A673 (cell line): Measurements from ENCODE around the gene MYO1C. TPM values are rescaled to one million over a fixed set of nuclear protein-coding genes. Genes with fewer than 3 reads are reported as not detected.

Experiments
- BruUV-seq: library from RNA; stranded (reverse); fragments of 400-500 nt; replicated peaks from 2 replicates; lab custom pipeline; 2021; lab: Mats Ljungman, UMichigan
- CTCF ChIA-PET: fragments of 300-600 bp; sonication (Branson Sonifier 250); formaldehyde crosslinking; loops from one replicate; lab custom pipeline; 2022; ENCODE audit warnings: antibody characterized with exemption; lab: Charles Lee
- POLR2A ChIA-PET: fragments of 300-600 bp; sonication (Branson Sonifier 250); formaldehyde crosslinking; loops from one replicate; lab custom pipeline; 2022; ENCODE audit warnings: antibody characterized with exemption; ENCODE audit not compliant: low non-redundant PET; lab: Charles Lee
- DNase-seq: peaks from one replicate; pipeline ENCODE4 v3.0.0-alpha.2; 2015; ENCODE audit warnings: low spot score
- H3K27ac ChIP-seq: fragments of 200-600 bp; sonication (generic); 2 replicates; pipeline ENCODE4 v1.5.1; 2016; ENCODE audit warnings: mixed run types, low read depth, mild to moderate bottlenecking, mixed read lengths, antibody characterized with exemption, low read length; ENCODE audit not compliant: poor library complexity, severe bottlenecking
- H3K27me3 ChIP-seq: fragments of 200-600 bp; sonication (generic); replicated peaks from 2 replicates; pipeline ENCODE4 v1.6.1; 2017; ENCODE audit warnings: mixed run types, low read depth, mild to moderate bottlenecking, mixed read lengths, antibody characterized with exemption, low read length; ENCODE audit not compliant: insufficient read depth, poor library complexity
- H3K36me3 ChIP-seq: fragments of 200-600 bp; sonication (generic); 2 replicates; pipeline ENCODE4 v1.6.1; 2016; ENCODE audit warnings: mixed run types, mild to moderate bottlenecking, mixed read lengths, antibody characterized with exemption, low read length; ENCODE audit not compliant: insufficient read depth, poor library complexity, severe bottlenecking
- H3K4me1 ChIP-seq: fragments of 200-600 bp; sonication (generic); 2 replicates; pipeline ENCODE4 v1.6.1; 2017; ENCODE audit warnings: mixed run types, mild to moderate bottlenecking, mixed read lengths, antibody characterized with exemption, low read length; ENCODE audit not compliant: insufficient read depth, poor library complexity, severe bottlenecking
- H3K4me3 ChIP-seq: fragments of 200-600 bp; sonication (generic); 2 replicates; pipeline ENCODE4 v1.5.1; 2016; ENCODE audit warnings: low read depth, mixed run types, mild to moderate bottlenecking, mixed read lengths, low read length; ENCODE audit not compliant: poor library complexity, severe bottlenecking
- H3K9me3 ChIP-seq: fragments of 200-600 bp; sonication (generic); 2 replicates; pipeline ENCODE4 v1.6.1; 2016; ENCODE audit warnings: mixed run types, low read depth, mild to moderate bottlenecking, mixed read lengths, antibody characterized with exemption, low read length; ENCODE audit not compliant: poor library complexity, severe bottlenecking
- CTCF ChIP-seq: fragments of 300-800, 200-600 bp; sonication (generic); conservative IDR thresholded peaks from 2 replicates; pipeline ENCODE4 v1.5.1; 2017; ENCODE audit warnings: low read depth, mild to moderate bottlenecking, antibody characterized with exemption, low read length, moderate library complexity, mixed read lengths
- EZH2 ChIP-seq: fragments of 200-600 bp; sonication (generic); IDR thresholded peaks from 2 replicates; pipeline ENCODE4 v1.6.1; 2017; ENCODE audit warnings: borderline replicate concordance, low read depth, mild to moderate bottlenecking, mixed read lengths, antibody characterized with exemption, low read length; ENCODE audit not compliant: poor library complexity, severe bottlenecking
- intact Hi-C: fragments of 100-400 bp; cut with micrococcal nuclease; formaldehyde crosslinking; loops from one replicate; pipeline ENCODE4 v1.10.0; 2022; ENCODE audit not compliant: unreplicated experiment
- total RNA-seq: library from RNA; stranded (reverse); gene quantifications from 2 replicates; pipeline ENCODE4 v1.2.3, GENCODE V29; 2021

Gene MYO1C
- total RNA-seq, 1 experiment from 2014 or later: 103 TPM

DNA sequence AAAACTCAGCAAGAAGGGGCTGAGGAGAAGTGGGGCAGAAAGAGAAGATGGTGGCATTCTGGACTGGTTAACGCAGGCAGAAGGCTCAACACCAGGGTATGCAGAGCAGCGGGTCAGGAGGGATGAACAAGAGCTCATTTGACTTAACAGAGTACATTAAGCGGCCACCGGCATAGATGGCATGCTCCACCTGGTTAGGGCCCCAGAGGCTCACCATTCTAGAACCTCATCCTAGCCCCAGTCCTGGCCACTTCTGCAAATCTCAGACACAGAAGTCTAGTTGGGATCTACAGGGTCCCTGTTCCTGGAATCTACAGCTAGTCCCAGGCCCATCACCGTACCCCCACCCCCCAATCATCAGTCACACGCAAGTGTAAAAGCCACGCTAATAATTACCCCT is 1.7 kb upstream of the MYO1C start:
- no peak for DNase-seq
- Histone ChIP-seq H3K27ac (no peak overlapping the region), H3K4me1 (peaks cover 4% of the 10 kb centered on the region), H3K36me3 (no peaks in the 10 kb centered on the region), H3K27me3 (no peaks in the 10 kb centered on the region), H3K4me3 (no peak overlapping the region), H3K9me3 (no peaks in the 10 kb centered on the region)
- TF ChIP-seq CTCF: no peak
- no peak for TF ChIP-seq EZH2
- BruUV-seq: no TSS peak
- ChIA-PET POLR2A (no interaction called here), CTCF (no interaction called here)
- intact Hi-C loops: no loop called here

- CTCF ChIA-PET: no interaction called here
Observed at GRCh38 chr17:1493291-1493980, 950 bp upstream of the MYO1C start.

GRCh38 chr17:1491443-1492248 is 840 bp downstream of the MYO1C start:
- ChIA-PET POLR2A (no interaction called here), CTCF (no interaction called here)
- H3K4me1 ChIP-seq: peaks cover 16% of the 10 kb centered on the region
- H3K36me3 ChIP-seq: no peaks in the 10 kb centered on the region
- no peaks in the 10 kb centered on the region for H3K27me3 ChIP-seq
- no peak for DNase-seq
- peak overlapping the region; percentile 59 for H3K4me3 ChIP-seq
- intact Hi-C loops: no loop called here
- no peaks in the 10 kb centered on the region for H3K9me3 ChIP-seq
- peak overlapping the region; percentile 59 for H3K27ac ChIP-seq
- no peak for TF ChIP-seq EZH2
- TF ChIP-seq CTCF: no peak
- BruUV-seq: no TSS peak

More at GRCh38 chr17:1493291-1493980, 950 bp upstream of the MYO1C start:
- no peak overlapping the region for H3K27ac ChIP-seq
- H3K27me3 ChIP-seq: no peaks in the 10 kb centered on the region
- H3K4me3 ChIP-seq: no peak overlapping the region
- TF ChIP-seq CTCF: no peak
- no peak for TF ChIP-seq EZH2
- BruUV-seq: no TSS peak
- intact Hi-C loops: no loop called here
- DNase-seq: peak; percentile 27
- H3K9me3 ChIP-seq: no peaks in the 10 kb centered on the region
- H3K36me3 ChIP-seq: no peaks in the 10 kb centered on the region
- POLR2A ChIA-PET: no interaction called here
- peaks cover 4% of the 10 kb centered on the region for H3K4me1 ChIP-seq
